Upper lobe of left lung (tissue), 4 donors: ENCODE results near the gene FAM83C.
A peak's percentile ranks its signal among the peaks of the same experiment; 100 is the strongest.

Source experiments
- EP300 ChIP-seq, 4 donors: sonication (generic); formaldehyde crosslinking; IDR thresholded peaks; one replicate each; pipeline ENCODE4 v1.5.1; 2017; ENCODE audit warnings: antibody characterized with exemption in 4 of 4, control low read depth in 2 of 4
- POLR2A ChIP-seq, 4 donors: fragments of 450-650 bp; IDR thresholded peaks; one replicate each; pipeline ENCODE4 v1.5.1; 2016 to 2017; ENCODE audit warnings: antibody characterized with exemption in 4 of 4, mild to moderate bottlenecking in 2 of 4
- TF ChIP-seq, protein P1 (sequence below), 6 experiments: fragments of 450-650 bp in 4 of 6; fragments of 200-600 bp in 2 of 6; sonication (generic) in 2 of 6; IDR thresholded peaks; one replicate each; pipeline ENCODE4 v1.5.1; 2016 to 2019; ENCODE audit warnings: antibody characterized with exemption in 6 of 6

DNA sequence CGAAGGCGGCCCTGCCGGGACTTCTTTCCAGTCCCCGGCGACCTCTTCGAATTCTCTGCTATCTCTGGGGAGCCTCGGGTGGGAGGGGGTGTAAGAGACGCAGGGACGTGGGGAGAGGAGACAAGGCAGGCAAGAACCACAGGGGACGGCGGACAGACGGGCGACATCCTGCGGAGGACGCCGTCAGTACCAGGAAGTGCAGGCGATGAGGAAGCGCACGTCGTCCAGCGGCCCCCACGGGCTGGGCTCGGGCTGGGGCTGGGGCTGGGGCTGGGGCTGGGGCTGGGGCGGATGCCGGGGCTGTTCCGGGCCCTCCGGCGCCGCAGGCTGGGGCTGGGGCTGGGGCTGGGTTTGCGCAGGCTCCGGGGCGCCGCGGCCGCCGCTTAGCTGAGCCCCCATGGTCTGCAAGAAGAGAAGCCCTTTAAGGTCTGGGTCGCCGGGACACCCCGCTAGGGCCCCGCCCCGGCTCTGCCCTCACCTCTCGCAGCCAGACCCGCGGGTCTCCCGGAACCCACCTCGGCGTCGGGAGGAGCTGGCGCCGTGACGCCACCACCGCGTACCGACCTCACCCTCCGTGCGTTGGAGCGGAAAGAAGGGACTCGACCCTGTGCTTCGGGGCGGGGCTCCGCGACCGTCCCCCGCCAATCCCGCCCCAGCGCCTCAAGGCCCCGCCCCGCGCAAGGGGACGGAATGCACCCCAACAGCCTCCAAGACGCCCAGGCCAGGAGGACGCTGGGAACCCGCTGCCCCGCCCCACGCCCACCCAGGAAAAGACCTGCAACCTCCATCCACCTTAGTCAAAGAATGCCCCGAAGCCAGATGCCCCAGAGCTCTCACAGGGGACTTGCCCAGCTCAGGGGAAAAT, 14.5 kb downstream of the FAM83C start, which contains the start of gene MMP24OS:
- TF ChIP-seq, protein P1, sequence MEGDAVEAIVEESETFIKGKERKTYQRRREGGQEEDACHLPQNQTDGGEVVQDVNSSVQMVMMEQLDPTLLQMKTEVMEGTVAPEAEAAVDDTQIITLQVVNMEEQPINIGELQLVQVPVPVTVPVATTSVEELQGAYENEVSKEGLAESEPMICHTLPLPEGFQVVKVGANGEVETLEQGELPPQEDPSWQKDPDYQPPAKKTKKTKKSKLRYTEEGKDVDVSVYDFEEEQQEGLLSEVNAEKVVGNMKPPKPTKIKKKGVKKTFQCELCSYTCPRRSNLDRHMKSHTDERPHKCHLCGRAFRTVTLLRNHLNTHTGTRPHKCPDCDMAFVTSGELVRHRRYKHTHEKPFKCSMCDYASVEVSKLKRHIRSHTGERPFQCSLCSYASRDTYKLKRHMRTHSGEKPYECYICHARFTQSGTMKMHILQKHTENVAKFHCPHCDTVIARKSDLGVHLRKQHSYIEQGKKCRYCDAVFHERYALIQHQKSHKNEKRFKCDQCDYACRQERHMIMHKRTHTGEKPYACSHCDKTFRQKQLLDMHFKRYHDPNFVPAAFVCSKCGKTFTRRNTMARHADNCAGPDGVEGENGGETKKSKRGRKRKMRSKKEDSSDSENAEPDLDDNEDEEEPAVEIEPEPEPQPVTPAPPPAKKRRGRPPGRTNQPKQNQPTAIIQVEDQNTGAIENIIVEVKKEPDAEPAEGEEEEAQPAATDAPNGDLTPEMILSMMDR (IDR thresholded peaks at IDR 0.05) = peak in 3 of 6 experiments; percentile 4 to 22 (median 19)
- TF ChIP-seq POLR2A (IDR thresholded peaks at IDR 0.05) (peak; percentile 60 to 97 (median 84)), EP300 (IDR thresholded peaks at IDR 0.05) (peak in 1 of 4 donors; percentile 68)
